Liver (tissue), 3 donors: ENCODE data around the gene UBE2F.

ENCODE experiments used
- CTCF ChIP-seq: fragments of 150-350 bp; IDR thresholded peaks from 2 replicates; pipeline ENCODE4 v1.5.1; 2017; ENCODE audit warnings: improper control_type of control experiment, low read depth, low read length; ENCODE audit not compliant: missing input control
- EGR1 ChIP-seq, 2 donors: IDR thresholded peaks; 2 replicates each; pipeline ENCODE4 v1.6.1; 2016 to 2018; ENCODE audit warnings: antibody characterized with exemption in 2 of 2, low read depth in 2 of 2
- FOXA1 ChIP-seq: IDR thresholded peaks from 2 replicates; pipeline ENCODE4 v1.6.1; 2016; ENCODE audit warnings: antibody characterized with exemption
- GABPA ChIP-seq, 2 donors: IDR thresholded peaks in 1 of 2; conservative IDR thresholded peaks in 1 of 2; 2 replicates each; pipeline ENCODE4 v1.6.1; 2016; ENCODE audit warnings: antibody characterized with exemption in 2 of 2, mild to moderate bottlenecking in 1 of 2, moderate library complexity in 1 of 2
- HNF4A ChIP-seq, 2 donors: conservative IDR thresholded peaks; 2 replicates each; pipeline ENCODE4 v1.6.1; 2016; ENCODE audit warnings: antibody characterized with exemption in 2 of 2, mild to moderate bottlenecking in 2 of 2
- HNF4G ChIP-seq: IDR thresholded peaks from 2 replicates; pipeline ENCODE4 v1.6.1; 2016; ENCODE audit warnings: antibody characterized with exemption
- JUND ChIP-seq, 2 donors: IDR thresholded peaks; 2 replicates each; pipeline ENCODE4 v1.6.1; 2016; ENCODE audit warnings: antibody characterized with exemption in 2 of 2
- NR2F2 ChIP-seq: IDR thresholded peaks from 2 replicates; pipeline ENCODE4 v1.6.1; 2016; ENCODE audit warnings: antibody characterized with exemption
- SP1 ChIP-seq: IDR thresholded peaks from 2 replicates; pipeline ENCODE4 v1.6.1; 2018; ENCODE audit warnings: antibody characterized with exemption, mild to moderate bottlenecking
- TF ChIP-seq, protein P1 (sequence below): IDR thresholded peaks from 2 replicates; pipeline ENCODE4 v1.6.1; 2016; ENCODE audit warnings: antibody characterized with exemption
- donor health status: healthy.
- donor health status: healthy.

DNA sequence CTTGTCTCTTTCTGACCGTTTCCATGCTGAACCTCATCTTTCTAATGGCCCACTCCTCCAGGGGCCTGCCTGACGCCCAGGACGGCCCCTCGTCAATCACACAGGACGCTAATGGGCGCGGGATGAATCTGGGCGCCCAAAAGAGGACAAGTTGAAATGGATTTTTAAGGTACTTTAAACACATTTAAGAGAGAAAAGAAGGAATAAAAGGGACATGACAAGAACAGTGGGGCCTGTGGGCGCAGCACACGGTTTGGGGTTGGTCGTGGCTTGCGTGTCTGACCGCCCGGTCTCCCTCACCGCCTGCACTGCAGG, 607 bp upstream of the UBE2F start:
- TF ChIP-seq JUND (IDR thresholded peaks at IDR 0.05), result no peak
- TF ChIP-seq CTCF, result no peak
- no peak for TF ChIP-seq NR2F2
- TF ChIP-seq HNF4G, result no peak
- TF ChIP-seq EGR1 (IDR thresholded peaks at IDR 0.05; ENCODE audit: low read depth in 2 of 2), result no peak
- TF ChIP-seq FOXA1, result no peak
- TF ChIP-seq, protein P1, sequence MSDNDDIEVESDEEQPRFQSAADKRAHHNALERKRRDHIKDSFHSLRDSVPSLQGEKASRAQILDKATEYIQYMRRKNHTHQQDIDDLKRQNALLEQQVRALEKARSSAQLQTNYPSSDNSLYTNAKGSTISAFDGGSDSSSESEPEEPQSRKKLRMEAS, result no peak
- no peak for TF ChIP-seq HNF4A (conservative IDR thresholded peaks at IDR 0.05)
- no peak for TF ChIP-seq SP1
- TF ChIP-seq GABPA (IDR thresholded peaks at IDR 0.05 in 1 of 2, conservative IDR thresholded peaks at IDR 0.05 in 1 of 2), result no peak
